HepG2 (cell line): ENCODE data around the gene PAN2. TPM values are rescaled to one million over a fixed set of nuclear protein-coding genes. Genes with fewer than 3 reads are reported as not detected.

Experiments used
- BCL6 ChIP-seq: IDR thresholded peaks from 2 replicates; pipeline ENCODE4 v1.6.1; 2016; ENCODE audit warnings: missing genetic modification reagents, missing compliant biosample characterization
- HNF4G ChIP-seq, 2 experiments: sonication (generic) in 1 of 2; formaldehyde crosslinking in 1 of 2; IDR thresholded peaks; 2 replicates each; pipeline versions ENCODE4 v1.4.0 to v1.6.1; 2011 to 2020; ENCODE audit warnings: borderline replicate concordance in 2 of 2, low read depth in 2 of 2, mild to moderate bottlenecking in 2 of 2, low read length in 1 of 2, missing genetic modification reagents in 1 of 2, moderate library complexity in 1 of 2
- HNRNPLL ChIP-seq: fragments of 200-400 bp; formaldehyde crosslinking; IDR thresholded peaks from 2 replicates; pipeline ENCODE4 v1.6.1; 2017; ENCODE audit warnings: mild to moderate bottlenecking, low read depth, low read length; ENCODE audit not compliant: poor library complexity, severe bottlenecking
- HOXA9 ChIP-seq: sonication (generic); formaldehyde crosslinking; IDR thresholded peaks from 2 replicates; pipeline ENCODE4 v1.8.1; 2022; ENCODE audit warnings: missing genetic modification reagents, mild to moderate bottlenecking, moderate library complexity, borderline replicate concordance
- MIXL1 ChIP-seq: IDR thresholded peaks from 2 replicates; pipeline ENCODE4 v1.6.1; 2016
- MTF2 ChIP-seq: sonication (generic); formaldehyde crosslinking; IDR thresholded peaks from 2 replicates; pipeline ENCODE4 v1.5.0; 2020; ENCODE audit warnings: missing genetic modification reagents, borderline replicate concordance
- TBL1XR1 ChIP-seq: fragments of 150-350 bp; IDR thresholded peaks from 2 replicates; pipeline ENCODE4 v1.6.1; 2014; ENCODE audit warnings: borderline replicate concordance, low read length; ENCODE audit not compliant: partially characterized antibody
- ZC3H4 ChIP-seq: sonication (generic); formaldehyde crosslinking; IDR thresholded peaks from 2 replicates; pipeline ENCODE4 v1.4.0; 2020; ENCODE audit warnings: missing genetic modification reagents, borderline replicate concordance
- ZNF34 ChIP-seq: sonication (generic); formaldehyde crosslinking; IDR thresholded peaks from 2 replicates; pipeline ENCODE4 v1.4.0; 2020; ENCODE audit warnings: mild to moderate bottlenecking, missing genetic modification reagents, borderline replicate concordance
- ZNF354B ChIP-seq: sonication (generic); formaldehyde crosslinking; IDR thresholded peaks from 2 replicates; pipeline ENCODE4 v1.8.0; 2022; ENCODE audit warnings: mild to moderate bottlenecking, missing genetic modification reagents
- ZNF430 ChIP-seq: sonication (generic); formaldehyde crosslinking; IDR thresholded peaks from 2 replicates; pipeline ENCODE4 v1.9.0; 2021; ENCODE audit warnings: mild to moderate bottlenecking, missing genetic modification reagents
- ZNF709 ChIP-seq: sonication (generic); formaldehyde crosslinking; IDR thresholded peaks from 2 replicates; pipeline ENCODE4 v1.5.0; 2020; ENCODE audit warnings: mild to moderate bottlenecking, missing genetic modification reagents
- ZNF749 ChIP-seq: sonication (generic); formaldehyde crosslinking; IDR thresholded peaks from 2 replicates; pipeline ENCODE4 v1.8.0; 2022; ENCODE audit warnings: mild to moderate bottlenecking, missing genetic modification reagents, moderate library complexity, borderline replicate concordance
- ZNF775 ChIP-seq: sonication (generic); formaldehyde crosslinking; IDR thresholded peaks from 2 replicates; pipeline ENCODE4 v1.4.0; 2020; ENCODE audit warnings: missing genetic modification reagents, mild to moderate bottlenecking, moderate library complexity, borderline replicate concordance
- polyA plus RNA-seq, 8 experiments: library from polyadenylated mRNA; depleted of rRNA in 3 of 8; stranded (reverse) in 7 of 8; unstranded in 1 of 8; fragments of >200 nt; fragmentation: Illumina TruSeq in 4 of 8; extraction: Trizol in 4 of 8; gene quantifications; 2 replicates each; pipeline versions ENCODE4 v1.2.1 to v1.2.3, GENCODE V29; 2011 to 2016; ENCODE audit warnings: low read depth in 4 of 8, missing spikeins in 1 of 8, mixed read lengths in 1 of 8; ENCODE audit not compliant: insufficient read depth in 1 of 8
- total RNA-seq, 5 experiments: library from RNA; depleted of rRNA; stranded (reverse); fragments of >200 nt; fragmentation: Illumina TruSeq; extraction: Trizol; gene quantifications; 2 replicates each; pipeline ENCODE4 v1.2.3, GENCODE V29; 2016; ENCODE audit warnings: low read depth in 1 of 5
- TF ChIP-seq, protein P1 (sequence below): sonication (generic); formaldehyde crosslinking; IDR thresholded peaks from 2 replicates; pipeline ENCODE4 v1.4.0; 2020; ENCODE audit warnings: mild to moderate bottlenecking, missing genetic modification reagents
- TF ChIP-seq, protein P2 (sequence below): sonication (generic); formaldehyde crosslinking; IDR thresholded peaks from 2 replicates; pipeline ENCODE4 v1.8.0; 2022; ENCODE audit warnings: missing genetic modification reagents, mild to moderate bottlenecking, inconsistent platforms, borderline replicate concordance

PAN2 gene
- total and polyA plus RNA-seq, 2 of the 13 experiments (the other 11 are each of a cell fraction or from before 2014, with no cell fraction given), result 27.2 to 61.1 TPM

DNA sequence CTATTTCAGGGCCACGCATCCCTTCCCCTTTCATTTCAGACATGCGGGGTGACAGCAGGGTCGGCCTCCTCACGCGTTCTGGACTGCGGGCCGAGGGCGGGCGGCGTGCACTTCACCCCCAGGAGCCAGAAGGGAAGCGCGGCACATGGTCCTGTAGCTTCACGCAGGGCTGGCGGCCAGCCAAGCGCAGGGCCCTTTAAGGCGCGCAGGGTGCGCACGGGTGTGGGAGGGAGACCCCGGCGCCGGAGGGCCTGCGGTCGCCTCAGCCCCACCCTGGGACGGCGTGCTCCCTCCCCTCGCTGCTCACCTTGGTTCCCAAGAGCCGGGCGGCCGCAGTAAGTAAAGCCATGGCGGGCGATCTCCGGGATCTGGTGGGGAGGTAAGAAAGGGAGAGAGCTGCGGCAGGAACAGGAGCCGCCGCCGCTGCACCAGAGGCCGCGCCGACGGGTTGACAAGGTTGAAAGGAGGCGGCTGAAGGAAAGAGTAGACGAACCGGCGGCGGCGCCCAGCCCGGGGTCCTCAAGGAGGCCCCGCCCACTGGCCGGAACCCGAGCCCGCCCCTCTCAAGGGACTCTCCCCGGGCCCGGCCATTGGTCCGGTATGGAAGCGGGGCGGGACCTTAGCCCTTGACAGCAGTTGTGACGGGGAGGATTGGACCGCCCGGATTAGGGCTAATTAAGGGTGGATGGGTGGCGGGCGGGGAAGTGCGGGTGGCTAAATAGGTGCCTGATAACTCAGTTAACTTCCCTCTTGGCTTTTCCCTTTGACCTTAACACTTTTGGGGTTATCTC, 33.8 kb downstream of the PAN2 start, which contains the start of gene CS (continued):
- TF ChIP-seq HOXA9 (CRISPR knock-in tag), result no peak
- no peak for TF ChIP-seq BCL6 (CRISPR knock-in tag)
- TF ChIP-seq ZC3H4, result no peak
- peak; percentile 45; the same call in 1 of the 2 replicates for TF ChIP-seq ZNF430 (CRISPR knock-in tag)
- TF ChIP-seq MIXL1 (CRISPR knock-in tag), result peak; percentile 96
- TF ChIP-seq HNF4G (IDR thresholded peaks at IDR 0.05; ENCODE audit: borderline replicate concordance, low read depth, low read length), result no peak
- TF ChIP-seq HNF4G (CRISPR knock-in tag; IDR thresholded peaks at IDR 0.05; ENCODE audit: borderline replicate concordance, low read depth), result no peak
- no peak for TF ChIP-seq TBL1XR1
- TF ChIP-seq MTF2 (CRISPR knock-in tag), result 0 out of 2 replicates have a peak, but pooled peaks have one; percentile 32
- TF ChIP-seq, protein P1, sequence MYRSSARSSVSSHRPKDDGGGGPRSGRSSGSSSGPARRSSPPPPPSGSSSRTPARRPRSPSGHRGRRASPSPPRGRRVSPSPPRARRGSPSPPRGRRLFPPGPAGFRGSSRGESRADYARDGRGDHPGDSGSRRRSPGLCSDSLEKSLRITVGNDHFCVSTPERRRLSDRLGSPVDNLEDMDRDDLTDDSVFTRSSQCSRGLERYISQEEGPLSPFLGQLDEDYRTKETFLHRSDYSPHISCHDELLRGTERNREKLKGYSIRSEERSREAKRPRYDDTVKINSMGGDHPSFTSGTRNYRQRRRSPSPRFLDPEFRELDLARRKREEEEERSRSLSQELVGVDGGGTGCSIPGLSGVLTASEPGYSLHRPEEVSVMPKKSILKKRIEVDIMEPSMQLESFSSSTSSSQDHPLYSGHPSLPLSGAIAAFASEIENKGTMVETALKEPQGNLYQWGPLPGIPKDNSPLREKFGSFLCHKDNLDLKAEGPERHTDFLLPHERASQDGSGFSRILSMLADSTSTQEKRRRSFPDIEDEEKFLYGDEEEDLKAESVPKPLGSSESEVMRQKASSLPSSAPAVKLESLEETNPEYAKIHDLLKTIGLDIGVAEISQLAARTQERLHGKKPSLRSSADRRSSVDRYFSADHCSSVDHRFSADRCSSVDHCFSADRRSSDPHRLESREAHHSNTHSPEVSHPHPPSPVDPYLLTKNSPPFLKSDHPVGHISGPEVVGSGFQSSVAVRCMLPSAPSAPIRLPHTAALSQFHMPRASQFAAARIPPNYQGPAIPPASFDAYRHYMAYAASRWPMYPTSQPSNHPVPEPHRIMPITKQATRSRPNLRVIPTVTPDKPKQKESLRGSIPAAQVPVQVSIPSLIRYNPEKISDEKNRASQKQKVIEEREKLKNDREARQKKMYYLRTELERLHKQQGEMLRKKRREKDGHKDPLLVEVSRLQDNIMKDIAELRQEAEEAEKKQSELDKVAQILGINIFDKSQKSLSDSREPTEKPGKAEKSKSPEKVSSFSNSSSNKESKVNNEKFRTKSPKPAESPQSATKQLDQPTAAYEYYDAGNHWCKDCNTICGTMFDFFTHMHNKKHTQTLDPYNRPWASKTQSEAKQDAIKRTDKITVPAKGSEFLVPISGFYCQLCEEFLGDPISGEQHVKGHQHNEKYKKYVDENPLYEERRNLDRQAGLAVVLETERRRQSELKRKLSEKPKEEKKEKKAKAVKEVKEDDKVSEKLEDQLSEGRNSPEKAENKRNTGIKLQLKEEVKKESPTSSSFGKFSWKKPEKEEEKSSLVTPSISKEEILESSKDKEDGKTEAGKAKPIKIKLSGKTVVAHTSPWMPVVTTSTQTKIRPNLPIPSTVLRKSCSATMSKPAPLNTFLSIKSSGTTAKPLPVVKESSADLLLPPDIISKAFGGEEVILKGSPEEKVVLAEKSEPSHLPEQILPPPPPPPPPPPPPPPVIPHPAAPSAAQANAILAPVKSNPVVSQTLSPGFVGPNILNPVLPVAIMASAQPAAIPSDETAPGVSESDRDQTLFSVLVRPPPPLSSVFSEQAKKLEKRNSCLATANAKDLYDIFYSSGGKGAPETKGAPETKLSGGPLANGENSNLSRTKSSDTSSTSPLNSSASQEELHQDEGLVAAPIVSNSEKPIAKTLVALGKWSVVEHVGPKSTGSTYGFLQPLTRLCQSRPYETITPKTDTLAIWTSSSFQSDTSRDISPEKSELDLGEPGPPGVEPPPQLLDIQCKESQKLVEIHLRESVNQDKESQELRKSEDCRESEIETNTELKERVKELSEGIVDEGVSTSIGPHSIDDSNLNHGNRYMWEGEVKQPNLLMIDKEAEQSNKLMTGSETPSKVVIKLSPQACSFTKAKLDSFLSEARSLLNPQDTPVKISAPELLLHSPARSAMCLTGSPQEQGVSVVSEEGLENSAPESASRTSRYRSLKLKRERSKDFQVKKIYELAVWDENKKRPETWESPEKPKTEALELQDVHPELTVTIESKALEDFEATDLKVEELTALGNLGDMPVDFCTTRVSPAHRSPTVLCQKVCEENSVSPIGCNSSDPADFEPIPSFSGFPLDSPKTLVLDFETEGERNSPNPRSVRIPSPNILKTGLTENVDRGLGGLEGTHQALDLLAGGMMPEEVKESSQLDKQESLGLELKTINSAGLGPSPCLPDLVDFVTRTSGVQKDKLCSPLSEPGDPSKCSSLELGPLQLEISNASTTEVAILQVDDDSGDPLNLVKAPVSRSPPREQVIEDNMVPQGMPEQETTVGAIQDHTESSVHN, result no peak
- TF ChIP-seq, protein P2, sequence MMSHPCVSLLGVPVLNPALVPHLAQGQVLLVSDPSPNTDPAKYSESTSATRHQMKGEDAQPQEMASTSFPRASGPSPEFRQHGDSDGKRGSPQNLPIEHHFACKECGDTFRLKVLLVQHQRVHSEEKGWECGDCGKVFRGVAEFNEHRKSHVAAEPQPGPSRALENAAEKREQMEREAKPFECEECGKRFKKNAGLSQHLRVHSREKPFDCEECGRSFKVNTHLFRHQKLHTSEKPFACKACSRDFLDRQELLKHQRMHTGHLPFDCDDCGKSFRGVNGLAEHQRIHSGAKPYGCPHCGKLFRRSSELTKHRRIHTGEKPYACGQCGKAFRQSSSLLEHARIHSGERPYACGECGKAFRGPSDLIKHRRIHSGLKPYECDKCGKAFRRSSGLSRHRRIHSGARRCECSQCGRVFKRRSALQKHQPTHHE (CRISPR knock-in tag), result no peak
- no peak for TF ChIP-seq ZNF775 (CRISPR knock-in tag)
- peak; percentile 70; the same call in 1 of the 2 replicates for TF ChIP-seq ZNF354B (CRISPR knock-in tag)
- peak; percentile 92 for TF ChIP-seq HNRNPLL
- TF ChIP-seq ZNF34 (CRISPR knock-in tag), result peak; percentile 56; the same call in 1 of the 2 replicates
- TF ChIP-seq ZNF749, result 0 out of 2 replicates have a peak, but pooled peaks have one; percentile 70
- no peak for TF ChIP-seq ZNF709 (CRISPR knock-in tag)
- TF ChIP-seq, all 625 proteins: peak for 221
